HG03135 (cell line): ENCODE data around the gene POMT1.
"Not testable (repeated sequence)": the region's sequence is repeated elsewhere in the genome, so short reads cannot be mapped to it uniquely, and the experiment has no call there.

Experiments used
- ATAC-seq: cut with Tn5 transposase; IDR thresholded peaks from one replicate; pipeline ENCODE4 v1.9.1; 2021; ENCODE audit warnings: mild to moderate bottlenecking, moderate library complexity; ENCODE audit not compliant: unreplicated experiment

POMT1 gene

GRCh38 chr9:131550465-131550864 lies 47.7 kb downstream of the POMT1 start:
- ATAC-seq, result not testable (repeated sequence)

- no peak for ATAC-seq
Measured at GRCh38 chr9:131552030-131552429, 49.3 kb downstream of the POMT1 start.

GRCh38 chr9:131554087-131554842 lies 51.5 kb downstream of the POMT1 start:
- no peak for ATAC-seq

GRCh38 chr9:131554843-131555351 lies 52.2 kb downstream of the POMT1 start:
- no peak for ATAC-seq

- ATAC-seq, result no peak
Measured at GRCh38 chr9:131555841-131556673, 53.3 kb downstream of the POMT1 start.

- no peak for ATAC-seq
Measured at GRCh38 chr9:131557855-131558548, 55.3 kb downstream of the POMT1 start.

GRCh38 chr9:131559421-131560000 lies 56.8 kb downstream of the POMT1 start:
- ATAC-seq, result no peak

GRCh38 chr9:131562032-131562959 lies 59.6 kb downstream of the POMT1 start:
- ATAC-seq, result no peak

GRCh38 chr9:131565369-131565768 lies 62.7 kb downstream of the POMT1 start:
- no peak for ATAC-seq

- no peak for ATAC-seq
Measured at GRCh38 chr9:131566158-131566557, 63.4 kb downstream of the POMT1 start.

GRCh38 chr9:131567910-131568309 lies 65.2 kb downstream of the POMT1 start:
- no peak for ATAC-seq
